Kidney (tissue), 14 donors: ENCODE data around the gene APBB2. TPM values are rescaled to one million over a fixed set of nuclear protein-coding genes. Genes with fewer than 3 reads are reported as not detected.
A peak's percentile ranks its signal among the peaks of the same experiment; 100 is the strongest.

Experiments
- DNase-seq, 5 donors: peaks; one replicate each; pipeline ENCODE4 v3.0.0-alpha.2; 2013 to 2020
- FAIRE-seq: peaks from 2 replicates; lab custom pipeline; 2012; peaks lifted over from hg19 to GRCh38; lab: Jason Lieb, UNC
- H3K27ac ChIP-seq, 2 donors: one replicate each; pipeline ENCODE4 v1.7.0; 2013; ENCODE audit warnings: low read depth in 2 of 2, low read length in 2 of 2, inconsistent platforms in 1 of 2
- H3K27me3 ChIP-seq: one replicate; pipeline ENCODE4 v1.7.1; 2013; ENCODE audit warnings: low read length, inconsistent platforms; ENCODE audit not compliant: control insufficient read depth, insufficient read depth
- H3K36me3 ChIP-seq, 3 donors: one replicate each; pipeline versions ENCODE4 v1.7.0 to v1.7.1; 2013; ENCODE audit warnings: low read length in 3 of 3, control low read depth in 1 of 3, inconsistent platforms in 1 of 3; ENCODE audit not compliant: insufficient read depth in 3 of 3, control insufficient read depth in 2 of 3
- H3K4me1 ChIP-seq, 3 donors: one replicate each; pipeline versions ENCODE4 v1.7.0 to v1.7.1; 2013; ENCODE audit warnings: low read length in 3 of 3, inconsistent platforms in 1 of 3, low read depth in 1 of 3; ENCODE audit not compliant: control insufficient read depth in 2 of 3, insufficient read depth in 2 of 3
- H3K4me3 ChIP-seq, 3 donors: one replicate each; pipeline versions ENCODE4 v1.7.0 to v1.8.1; 2013; ENCODE audit warnings: low read length in 3 of 3, control low read depth in 1 of 3, inconsistent platforms in 1 of 3
- H3K9ac ChIP-seq, 3 donors: one replicate each; pipeline versions ENCODE4 v1.7.0 to v1.7.1; 2013; ENCODE audit warnings: low read length in 3 of 3, control low read depth in 1 of 3, inconsistent platforms in 1 of 3
- H3K9me3 ChIP-seq, 3 donors: one replicate each; pipeline versions ENCODE4 v1.7.0 to v1.7.1; 2013; ENCODE audit warnings: low read length in 3 of 3, control low read depth in 1 of 3, inconsistent platforms in 1 of 3; ENCODE audit not compliant: control insufficient read depth in 2 of 3, insufficient read depth in 1 of 3
- intact Hi-C: fragments of 100-400 bp; cut with DNase I; formaldehyde crosslinking; loops from one replicate; pipeline ENCODE4 v1.11.1; 2022
- polyA plus RNA-seq: library from polyadenylated mRNA; stranded (reverse); fragments of 350-450 nt; fragmentation: Illumina TruSeq; extraction: RNeasy Lipid Tissue Mini Kit (QIAGEN cat#74804); gene quantifications from one replicate; pipeline ENCODE4 v1.2.3, GENCODE V29; 2014; ENCODE audit warnings: low read depth, low replicate concordance; ENCODE audit not compliant: insufficient read depth
- total RNA-seq: library from RNA; stranded (reverse); fragmentation: NEBNext Ultra II Directional; extraction: Animal tissue kit (Norgen Biotek cat#: 25700); gene quantifications from one replicate; pipeline ENCODE4 v1.2.1, GENCODE V29; 2021
- TF ChIP-seq, protein P1 (sequence below): IDR thresholded peaks from 3 replicates; pipeline ENCODE4 v1.5.1; 2012; ENCODE audit warnings: mild to moderate bottlenecking, moderate library complexity, borderline replicate concordance; ENCODE audit not compliant: insufficient read depth; ENCODE audit errors: extremely low read depth
- donor health status: control.
- donor health status: control.
- donor health status: control.
- donor health status: control.
- donor health status: control.
- donor health status: DM: yes; HTN: yes; CAD: no.
- donor health status: Normal renal cell carcinoma (clear cell type).

Gene APBB2
- total and polyA plus RNA-seq, 2 donors from 2014 or later = 13.4 to 65.6 TPM

DNA sequence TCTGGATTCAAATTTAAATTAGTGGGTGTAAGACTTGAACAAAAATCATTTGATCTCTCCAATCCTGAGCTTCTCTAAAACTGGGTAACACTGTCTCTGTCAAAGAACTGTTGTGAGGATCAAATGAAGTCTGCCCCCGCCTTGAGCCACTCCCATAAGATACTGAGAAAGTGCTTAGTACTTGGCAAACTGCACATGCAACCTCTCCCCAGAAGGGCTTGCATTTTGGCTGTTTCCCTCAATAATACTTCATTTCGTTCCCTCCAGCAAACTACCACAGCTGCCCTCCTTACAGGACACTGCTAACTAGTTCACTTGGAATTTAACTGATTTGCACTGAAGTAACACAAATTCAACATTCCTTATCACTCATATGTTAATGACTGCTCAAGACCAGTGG, 79.8 kb downstream of the APBB2 start:
- Histone ChIP-seq H3K4me1 (peaks cover 0 to 21% (median 17%) of the 10 kb centered on the region in 3 donors), H3K36me3 (no peaks in the 10 kb centered on the region), H3K27ac (no peak overlapping the region), H3K4me3 (no peak overlapping the region), H3K9me3 (no peaks in the 10 kb centered on the region), H3K9ac (no peak overlapping the region), H3K27me3 (no peaks in the 10 kb centered on the region)
- FAIRE-seq (no peak), DNase-seq (no peak)
- intact Hi-C loops = no loop called here
- TF ChIP-seq, protein P1, sequence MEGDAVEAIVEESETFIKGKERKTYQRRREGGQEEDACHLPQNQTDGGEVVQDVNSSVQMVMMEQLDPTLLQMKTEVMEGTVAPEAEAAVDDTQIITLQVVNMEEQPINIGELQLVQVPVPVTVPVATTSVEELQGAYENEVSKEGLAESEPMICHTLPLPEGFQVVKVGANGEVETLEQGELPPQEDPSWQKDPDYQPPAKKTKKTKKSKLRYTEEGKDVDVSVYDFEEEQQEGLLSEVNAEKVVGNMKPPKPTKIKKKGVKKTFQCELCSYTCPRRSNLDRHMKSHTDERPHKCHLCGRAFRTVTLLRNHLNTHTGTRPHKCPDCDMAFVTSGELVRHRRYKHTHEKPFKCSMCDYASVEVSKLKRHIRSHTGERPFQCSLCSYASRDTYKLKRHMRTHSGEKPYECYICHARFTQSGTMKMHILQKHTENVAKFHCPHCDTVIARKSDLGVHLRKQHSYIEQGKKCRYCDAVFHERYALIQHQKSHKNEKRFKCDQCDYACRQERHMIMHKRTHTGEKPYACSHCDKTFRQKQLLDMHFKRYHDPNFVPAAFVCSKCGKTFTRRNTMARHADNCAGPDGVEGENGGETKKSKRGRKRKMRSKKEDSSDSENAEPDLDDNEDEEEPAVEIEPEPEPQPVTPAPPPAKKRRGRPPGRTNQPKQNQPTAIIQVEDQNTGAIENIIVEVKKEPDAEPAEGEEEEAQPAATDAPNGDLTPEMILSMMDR = no peak

DNA sequence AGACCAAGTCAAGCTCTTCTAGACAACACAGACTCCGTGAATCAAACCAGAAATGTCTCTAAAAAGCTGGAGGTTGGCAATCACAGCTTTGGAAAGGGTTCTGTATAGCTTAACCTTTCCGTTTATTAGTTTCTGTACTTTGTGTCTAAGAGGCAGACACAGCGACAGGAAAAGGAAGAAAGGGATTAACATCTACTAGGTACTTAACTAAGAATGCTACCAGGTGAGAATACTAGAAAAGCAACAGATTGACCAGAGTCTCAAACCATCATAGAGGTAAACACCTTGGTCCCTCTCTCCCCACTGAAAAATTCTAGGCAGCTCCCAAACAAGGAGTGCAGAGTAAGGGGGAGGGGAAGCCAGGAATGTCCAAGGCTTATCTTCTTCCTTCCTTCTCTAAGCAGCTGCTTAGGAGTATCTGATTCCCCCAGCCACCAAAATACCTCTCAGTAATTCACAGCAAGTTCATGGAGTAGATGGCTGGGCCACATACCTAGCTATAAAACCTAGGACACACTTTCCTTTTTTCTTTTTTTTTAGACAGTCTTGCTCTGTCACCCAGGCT, 80.8 kb downstream of the APBB2 start:
- Histone ChIP-seq H3K4me1 (peaks cover 0 to 21% (median 17%) of the 10 kb centered on the region in 3 donors), H3K4me3 (no peak overlapping the region), H3K9me3 (no peaks in the 10 kb centered on the region), H3K9ac (no peak overlapping the region), H3K27ac (peak overlapping the region in 1 of 2 donors; percentile 29), H3K36me3 (no peaks in the 10 kb centered on the region), H3K27me3 (no peaks in the 10 kb centered on the region)
- DNase-seq (peak in 2 of 5 donors; percentile 63 to 71), FAIRE-seq (no peak)
- intact Hi-C loops = no loop called here
- TF ChIP-seq, protein P1 = no peak

DNA sequence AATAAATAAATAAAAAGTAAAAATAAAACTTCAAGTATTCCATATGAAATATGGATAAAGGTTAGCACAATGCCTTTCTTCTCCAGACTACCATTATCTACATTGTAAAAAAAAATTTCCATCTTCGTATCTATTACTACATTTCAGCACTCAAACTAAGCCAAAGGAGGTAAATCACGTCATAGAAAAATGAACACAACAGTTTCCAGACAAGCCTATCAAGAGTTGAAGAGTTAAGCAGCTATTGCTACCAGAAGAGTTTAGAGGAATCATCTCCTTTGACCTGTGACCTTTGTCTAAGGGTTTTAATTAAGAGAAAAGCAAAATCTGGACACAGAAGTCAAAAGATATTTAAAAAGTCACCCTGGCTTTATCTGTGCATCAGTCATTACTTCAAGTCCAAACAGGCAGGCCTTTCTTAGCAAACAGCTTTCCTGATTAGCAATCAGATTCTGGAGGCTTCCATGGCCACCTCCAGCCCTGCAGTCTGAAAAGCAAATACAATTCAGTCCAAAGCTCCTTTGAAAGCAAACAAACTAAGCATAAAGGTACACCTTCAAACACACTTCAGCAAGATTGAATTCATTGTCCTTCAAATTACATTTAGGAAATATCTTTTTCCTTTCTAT, 82.2 kb downstream of the APBB2 start:
- intact Hi-C loops = no loop called here
- TF ChIP-seq, protein P1 = no peak
- Histone ChIP-seq H3K4me1 (peaks cover 0 to 21% (median 17%) of the 10 kb centered on the region in 3 donors), H3K9me3 (no peaks in the 10 kb centered on the region), H3K27ac (peak overlapping the region in 1 of 2 donors; percentile 1), H3K36me3 (no peaks in the 10 kb centered on the region), H3K4me3 (no peak overlapping the region), H3K27me3 (no peaks in the 10 kb centered on the region), H3K9ac (no peak overlapping the region)
- DNase-seq (no peak), FAIRE-seq (no peak)
